HL-60/S4 treated with phorbol 12-myristate 13-acetate at 8.2 ng/mL for 4 days and 3 days (cell line): ENCODE data around the gene NTRK3.

Source experiments
- in situ Hi-C: fragments of 300-500 bp; cut with MboI; formaldehyde crosslinking; loops from 2 replicates; pipeline ENCODE4 v1.15.0; 2022; ENCODE audit warnings: low sequenced_read_pairs

The NTRK3 gene

GRCh38 chr15:88256279-88257230 is at the start of gene NTRK3:
TSS of gene NTRK3 (minus strand) at chr15:88256739. CDS start at chr15:88256153, 586 bp downstream.
- in situ Hi-C loops, result no loop called here

GRCh38 chr15:88303395-88303794 is 46.9 kb upstream of the NTRK3 start:
- in situ Hi-C loops, result no loop called here

GRCh38 chr15:88302373-88302772 is 45.8 kb upstream of the NTRK3 start:
- in situ Hi-C loops, result no loop called here

GRCh38 chr15:88301311-88301710 is 44.8 kb upstream of the NTRK3 start:
- in situ Hi-C loops, result no loop called here

- in situ Hi-C loops, result no loop called here
These were observed 44.3 kb upstream of the NTRK3 start for GRCh38 chr15:88300861-88301260.

- in situ Hi-C loops, result no loop called here
These were observed 43.5 kb upstream of the NTRK3 start for GRCh38 chr15:88300089-88300488.

- in situ Hi-C loops, result no loop called here
These were observed 43.0 kb upstream of the NTRK3 start for GRCh38 chr15:88299497-88299896.

- in situ Hi-C loops, result no loop called here
These were observed 32.1 kb upstream of the NTRK3 start for GRCh38 chr15:88288661-88289060.

- in situ Hi-C loops, result no loop called here
These were observed 31.7 kb upstream of the NTRK3 start for GRCh38 chr15:88288206-88288605.

- in situ Hi-C loops, result no loop called here
These were observed 27.9 kb upstream of the NTRK3 start for GRCh38 chr15:88284318-88284998.

GRCh38 chr15:88282614-88283013 is 26.1 kb upstream of the NTRK3 start:
- in situ Hi-C loops, result no loop called here

- in situ Hi-C loops, result no loop called here
These were observed 20.4 kb upstream of the NTRK3 start for GRCh38 chr15:88276821-88277410.

GRCh38 chr15:88275804-88276203 is 19.3 kb upstream of the NTRK3 start:
- in situ Hi-C loops, result no loop called here

- in situ Hi-C loops, result no loop called here
These were observed 18.3 kb upstream of the NTRK3 start for GRCh38 chr15:88274553-88275460.

GRCh38 chr15:88272421-88272820 is 15.9 kb upstream of the NTRK3 start:
- in situ Hi-C loops, result no loop called here

- in situ Hi-C loops, result no loop called here
These were observed 13.0 kb upstream of the NTRK3 start for GRCh38 chr15:88269356-88270062.

- in situ Hi-C loops, result no loop called here
These were observed 11.2 kb upstream of the NTRK3 start for GRCh38 chr15:88267720-88268119.

- in situ Hi-C loops, result no loop called here
These were observed 9.6 kb upstream of the NTRK3 start for GRCh38 chr15:88266170-88266569.

- in situ Hi-C loops, result no loop called here
These were observed 8.1 kb upstream of the NTRK3 start for GRCh38 chr15:88264622-88265021.

- in situ Hi-C loops, result no loop called here
These were observed 5.5 kb upstream of the NTRK3 start for GRCh38 chr15:88262064-88262463.
